Activated gamma-delta T cell treated with anti-CD3 and anti-CD28 coated beads, Interleukin-2, amount 50 U/mL, for 16 hours (primary cell): ENCODE data around the gene HNRNPH3.

Experiments
- DNase-seq: peaks from one replicate; pipeline ENCODE4 v3.0.0-alpha.2; 2020; ENCODE audit warnings: low read depth

The HNRNPH3 gene

GRCh38 chr10:68332259-68333057 lies 594 bp downstream of the HNRNPH3 start, which contains the start of gene PBLD:
Gene PBLD, minus strand, starts transcription at chr10:68332928. Its CDS starts 26,084 bp downstream, at chr10:68306844.
- peak; percentile 32 for DNase-seq

GRCh38 chr10:68333058-68333395 lies 1.2 kb downstream of the HNRNPH3 start:
- no peak for DNase-seq

GRCh38 chr10:68333440-68334431 lies 1.9 kb downstream of the HNRNPH3 start:
- no peak for DNase-seq

GRCh38 chr10:68334672-68335467 lies 3.0 kb downstream of the HNRNPH3 start:
- DNase-seq = no peak

- no peak for DNase-seq
Observed at GRCh38 chr10:68336754-68337351, 5.0 kb downstream of the HNRNPH3 start.

GRCh38 chr10:68340358-68341080 lies 8.7 kb downstream of the HNRNPH3 start:
- no peak for DNase-seq

- no peak for DNase-seq
Observed at GRCh38 chr10:68342909-68343516, 11.1 kb downstream of the HNRNPH3 start.

- no peak for DNase-seq
Observed at GRCh38 chr10:68345621-68346020, 13.8 kb downstream of the HNRNPH3 start.

- DNase-seq = no peak
Observed at GRCh38 chr10:68346774-68347173, 14.9 kb downstream of the HNRNPH3 start.

GRCh38 chr10:68348265-68348741 lies 16.4 kb downstream of the HNRNPH3 start:
- DNase-seq = peak; percentile 20

- DNase-seq = no peak
Observed at GRCh38 chr10:68353537-68353936, 21.7 kb downstream of the HNRNPH3 start.

GRCh38 chr10:68359189-68359588 lies 27.3 kb downstream of the HNRNPH3 start:
- no peak for DNase-seq

GRCh38 chr10:68362590-68362989 lies 30.7 kb downstream of the HNRNPH3 start:
- no peak for DNase-seq

- DNase-seq = no peak
Observed at GRCh38 chr10:68364101-68364886, 32.4 kb downstream of the HNRNPH3 start.

- DNase-seq = no peak
Observed at GRCh38 chr10:68365611-68366010, 33.7 kb downstream of the HNRNPH3 start.

- no peak for DNase-seq
Observed at GRCh38 chr10:68366600-68366999, 34.7 kb downstream of the HNRNPH3 start.

GRCh38 chr10:68367121-68367520 lies 35.3 kb downstream of the HNRNPH3 start:
- no peak for DNase-seq

GRCh38 chr10:68371604-68372003 lies 39.7 kb downstream of the HNRNPH3 start:
- DNase-seq = no peak

- DNase-seq = no peak
Observed at GRCh38 chr10:68385740-68386139, 53.9 kb downstream of the HNRNPH3 start.
